Hippocampal formation (tissue), 2 donors: ENCODE data around the gene RAB11FIP3.
"Not testable (repeated sequence)": the region's sequence is repeated elsewhere in the genome, so short reads cannot be mapped to it uniquely, and the experiment has no call there.

Experiments
- DNase-seq, 2 donors: peaks; one replicate each; lab custom pipeline; 2025; lab: John Stamatoyannopoulos, UW

RAB11FIP3 gene

GRCh38 chr16:391885-392335 is 33.5 kb upstream of the RAB11FIP3 start:
- no peak for DNase-seq

- DNase-seq = no peak
Measured at GRCh38 chr16:392450-393030, 32.9 kb upstream of the RAB11FIP3 start.

- no peak for DNase-seq
Measured at GRCh38 chr16:396199-396598, 29.2 kb upstream of the RAB11FIP3 start.

GRCh38 chr16:396605-397004 is 28.8 kb upstream of the RAB11FIP3 start:
- DNase-seq = no peak

GRCh38 chr16:397135-397661 is 28.3 kb upstream of the RAB11FIP3 start, which contains the start of gene NME4:
TSS of gene NME4 (plus strand) at chr16:397199. CDS start at chr16:397223, 24 bp downstream.
- DNase-seq = no peak

- DNase-seq = peak; percentile 37 to 47
Measured at GRCh38 chr16:397736-398332, 27.6 kb upstream of the RAB11FIP3 start.

GRCh38 chr16:398561-399339 is 26.7 kb upstream of the RAB11FIP3 start:
- no peak for DNase-seq

GRCh38 chr16:399340-400019 is 26.0 kb upstream of the RAB11FIP3 start:
- no peak for DNase-seq

- no peak for DNase-seq
Measured at GRCh38 chr16:400061-400591, 25.3 kb upstream of the RAB11FIP3 start.

- peak; percentile 83 to 97 for DNase-seq
Measured at GRCh38 chr16:401468-402348, 23.7 kb upstream of the RAB11FIP3 start, which contains the start of gene DECR2. TSS of gene DECR2 (plus strand) at chr16:401885. CDS start at chr16:401964, 79 bp downstream.

- no peak for DNase-seq
Measured at GRCh38 chr16:404971-405486, 20.4 kb upstream of the RAB11FIP3 start.

- no peak for DNase-seq
Measured at GRCh38 chr16:405548-406506, 19.6 kb upstream of the RAB11FIP3 start.

GRCh38 chr16:407253-407652 is 18.2 kb upstream of the RAB11FIP3 start:
- DNase-seq = no peak

GRCh38 chr16:410516-411178 is 14.8 kb upstream of the RAB11FIP3 start:
- no peak for DNase-seq

- DNase-seq = no peak
Measured at GRCh38 chr16:411576-412265, 13.7 kb upstream of the RAB11FIP3 start.

- DNase-seq = no peak
Measured at GRCh38 chr16:414395-415169, 10.9 kb upstream of the RAB11FIP3 start.

GRCh38 chr16:415170-415498 is 10.3 kb upstream of the RAB11FIP3 start:
- DNase-seq = not testable (repeated sequence)
